ENCODE data around the gene EPC1.
"Not testable (repeated sequence)": the region's sequence is repeated elsewhere in the genome, so short reads cannot be mapped to it uniquely, and the experiment has no call there.

EPC1 gene

DNA sequence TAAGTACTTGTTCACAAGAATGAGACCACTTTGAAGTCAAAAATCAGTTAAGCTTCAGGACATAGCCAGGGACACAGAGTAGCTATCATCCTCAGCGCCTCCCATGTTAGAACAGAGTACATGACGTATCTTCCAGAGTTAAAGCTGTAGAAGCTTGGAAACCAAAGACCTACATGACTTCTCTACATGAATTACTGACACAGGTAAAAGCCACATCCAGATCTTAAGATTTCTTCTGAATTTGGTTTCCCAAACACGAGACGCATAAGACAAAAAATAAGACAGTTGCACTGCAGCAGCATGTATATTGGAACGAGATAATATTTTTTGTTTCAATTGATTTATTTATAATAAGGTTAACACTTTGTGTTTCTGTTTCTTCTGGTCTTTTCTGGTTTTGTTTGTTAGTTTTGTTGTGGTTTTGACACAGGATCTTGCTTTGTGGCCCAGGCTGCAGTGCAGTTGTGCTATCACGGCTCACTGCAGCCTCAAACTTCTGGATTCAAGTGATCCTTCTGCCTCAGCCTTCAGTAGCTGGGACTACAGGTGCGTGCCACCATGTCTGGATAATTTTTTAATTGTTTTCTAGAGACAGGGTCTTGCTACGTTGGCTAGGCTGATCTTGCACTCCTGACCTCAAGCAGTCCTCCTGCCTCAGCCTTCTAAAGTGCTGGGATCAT lies 10.2 kb upstream of the EPC1 start:
- no peak for TF ChIP-seq GATA1 (IDR thresholded peaks at IDR 0.05; ENCODE audit: low read depth, low read length)
- no peak for DNase-seq

DNA sequence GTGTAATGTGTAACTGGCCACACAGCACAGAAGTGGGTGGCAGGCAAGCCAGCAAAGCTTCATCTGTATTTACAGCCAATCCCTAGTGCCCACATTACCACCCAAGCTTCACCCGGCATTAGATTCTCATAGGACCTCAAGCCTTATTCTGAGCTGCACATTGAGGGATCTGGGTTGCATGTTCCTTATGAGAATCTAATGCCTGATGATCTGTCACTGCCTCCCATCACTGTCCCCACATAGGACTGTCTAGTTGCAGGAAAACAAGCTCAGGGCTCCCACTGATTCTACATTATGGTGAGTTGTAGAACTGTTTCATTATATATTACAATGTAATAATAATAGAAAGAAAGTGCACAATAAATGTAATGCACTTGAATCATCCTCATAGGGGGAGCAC lies 7.7 kb upstream of the EPC1 start:
- not testable (repeated sequence) for DNase-seq

GRCh38 chr10:32350811-32351350 lies 3.9 kb upstream of the EPC1 start:
- peak; percentile 24 to 55 for DNase-seq
- no peak for TF ChIP-seq POLR2A (IDR thresholded peaks at IDR 0.05; ENCODE audit: low read length)
- TF ChIP-seq GATA1 (IDR thresholded peaks at IDR 0.05; ENCODE audit: low read depth, low read length), result no peak

DNA sequence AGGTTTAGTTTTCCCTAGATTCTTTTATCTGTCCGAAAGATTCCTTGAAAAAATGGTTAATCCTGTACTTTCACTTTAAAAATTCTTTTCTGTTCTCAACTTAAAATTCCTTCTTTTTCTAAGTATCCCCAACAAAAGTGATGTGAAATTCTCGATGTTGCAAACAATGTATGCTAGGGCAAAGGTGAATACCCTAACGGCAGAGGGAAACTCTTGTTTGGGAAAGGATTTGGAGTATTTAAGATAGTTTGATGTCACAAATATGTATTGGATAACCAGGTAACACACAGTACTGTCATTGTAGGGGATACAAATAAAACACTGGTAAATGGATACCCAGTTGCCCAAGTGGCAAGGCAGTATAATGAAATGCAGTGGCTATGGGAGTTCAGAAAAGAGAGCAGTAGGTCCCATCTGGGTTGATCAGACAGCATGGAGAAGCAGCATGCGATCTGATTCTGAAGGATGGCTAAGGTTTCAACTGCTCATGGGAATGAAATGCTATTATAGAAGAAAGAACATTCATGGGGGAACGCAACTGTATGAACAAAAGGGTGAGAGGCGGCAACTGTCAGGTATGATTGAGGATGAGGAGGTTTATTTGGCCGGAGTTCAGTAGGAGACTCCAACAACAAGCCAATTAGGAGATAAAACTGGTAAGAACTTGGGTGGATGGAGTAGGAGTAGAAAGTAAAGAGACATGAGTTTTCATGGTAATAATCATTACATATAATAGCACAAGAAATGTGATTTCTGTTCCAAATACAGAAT lies 3.2 kb upstream of the EPC1 start:
- no peak for DNase-seq

DNA sequence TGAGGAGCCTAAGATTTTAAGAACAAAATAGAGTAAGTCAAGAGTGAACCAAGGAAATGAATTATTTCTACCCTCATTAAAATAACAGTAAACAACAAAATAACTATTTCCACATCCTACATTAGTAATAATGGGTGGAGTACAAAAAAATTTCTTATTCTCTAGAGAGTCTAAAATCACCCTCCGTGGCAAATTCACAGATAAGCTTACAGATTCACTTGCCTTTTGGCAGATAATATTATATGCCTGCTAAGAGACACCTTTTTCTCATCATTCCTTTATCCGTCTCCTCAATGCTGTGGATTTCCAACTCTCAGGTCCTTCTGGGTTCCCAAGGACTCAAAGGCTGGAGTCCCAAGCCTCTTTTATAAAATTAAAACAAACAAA lies 2.2 kb upstream of the EPC1 start:
- no peak for DNase-seq
- no peak for TF ChIP-seq POLR2A (IDR thresholded peaks at IDR 0.05; ENCODE audit: low read length)
- TF ChIP-seq GATA1 (IDR thresholded peaks at IDR 0.05; ENCODE audit: low read depth, low read length), result no peak

More for the DNA sequence above, 3.2 kb upstream of the EPC1 start:
- TF ChIP-seq GATA1 (IDR thresholded peaks at IDR 0.05; ENCODE audit: low read depth, low read length), result no peak
- TF ChIP-seq POLR2A (IDR thresholded peaks at IDR 0.05; ENCODE audit: low read length), result no peak

DNA sequence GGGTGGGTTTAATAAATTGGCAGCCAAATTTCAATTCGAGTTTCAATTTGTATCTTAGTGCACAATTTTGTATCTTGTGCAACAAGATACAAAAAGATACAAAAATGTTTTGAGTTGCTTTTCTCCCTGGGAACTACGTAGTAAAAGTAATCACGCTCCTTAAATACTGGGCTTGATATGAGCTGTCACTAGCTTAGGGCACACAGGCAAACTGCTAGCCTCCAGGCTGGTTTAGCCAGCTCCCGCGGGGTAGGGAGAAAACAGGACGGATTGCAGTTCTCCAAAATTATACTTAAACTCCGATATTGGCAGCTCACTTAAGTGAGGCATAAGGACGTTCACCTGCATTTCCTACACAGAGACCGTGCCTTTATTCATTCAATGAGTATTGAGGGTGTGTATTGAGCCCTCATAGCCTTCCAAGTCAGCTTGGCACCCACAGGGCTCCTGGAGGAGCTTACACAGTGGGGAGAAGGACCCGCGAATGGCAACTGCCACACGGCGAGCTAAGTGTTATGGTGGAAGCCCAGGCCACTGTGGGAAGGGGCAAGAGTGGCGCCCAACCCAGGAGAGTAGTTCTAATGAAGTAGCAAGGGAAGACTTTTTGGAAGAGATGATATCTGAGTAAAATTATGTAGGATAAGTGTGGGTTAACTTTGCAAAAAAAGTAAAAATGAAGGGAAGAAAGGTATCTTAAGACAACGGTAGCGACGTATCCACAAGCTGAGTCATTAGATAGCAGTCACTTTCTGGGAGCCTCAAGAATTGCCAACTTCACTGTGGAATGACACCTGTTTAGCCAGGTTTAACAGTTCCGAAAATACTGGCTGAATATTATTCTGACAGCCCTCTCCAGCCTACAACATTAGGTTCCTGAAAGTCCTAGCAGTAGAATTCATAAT lies 1.6 kb upstream of the EPC1 start:
- no peak for TF ChIP-seq GATA1 (IDR thresholded peaks at IDR 0.05; ENCODE audit: low read depth, low read length)
- TF ChIP-seq POLR2A (IDR thresholded peaks at IDR 0.05; ENCODE audit: low read length), result no peak
- peak; percentile 22 to 44 for DNase-seq

DNA sequence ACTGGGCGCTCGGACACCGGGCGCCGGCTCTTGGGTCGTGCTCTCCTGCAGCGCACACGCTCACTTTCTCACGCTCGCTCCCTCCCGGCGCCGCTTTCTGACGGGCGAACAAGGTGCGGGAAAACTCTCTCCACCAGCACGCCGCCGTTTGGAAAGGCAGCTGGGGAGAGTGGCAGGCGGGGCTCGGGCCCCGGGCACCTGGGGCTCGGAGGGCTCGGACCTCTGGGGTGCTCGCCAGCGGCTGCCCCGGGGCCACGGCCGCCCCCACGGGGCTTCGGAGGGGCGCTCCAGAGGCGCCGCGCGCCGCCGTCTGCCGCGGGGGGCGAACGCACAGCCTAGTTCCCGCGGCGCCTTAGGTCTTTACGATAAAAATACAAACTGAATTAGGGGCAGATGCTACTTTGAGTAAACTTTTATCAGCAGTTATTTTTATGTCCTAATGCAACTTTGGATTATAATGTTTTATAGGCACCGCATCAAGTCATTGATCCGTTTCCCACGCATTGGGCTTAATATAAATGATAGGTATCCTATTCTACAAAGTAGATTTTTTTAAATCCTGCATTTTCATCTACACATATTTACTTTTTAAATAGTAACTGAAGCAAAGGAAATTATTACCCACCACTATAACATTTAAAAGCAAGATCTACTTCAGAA lies 535 bp upstream of the EPC1 start:
- TF ChIP-seq POLR2A (IDR thresholded peaks at IDR 0.05; ENCODE audit: low read length) (no peak), GATA1 (IDR thresholded peaks at IDR 0.05; ENCODE audit: low read depth, low read length) (no peak)

GRCh38 chr10:32346134-32346550 lies 816 bp downstream of the EPC1 start:
- TF ChIP-seq GATA1 (IDR thresholded peaks at IDR 0.05; ENCODE audit: low read depth, low read length) (no peak), POLR2A (IDR thresholded peaks at IDR 0.05; ENCODE audit: low read length) (no peak)

More for the DNA sequence above, 535 bp upstream of the EPC1 start:
- DNase-seq, result peak; percentile 69 to 82

DNA sequence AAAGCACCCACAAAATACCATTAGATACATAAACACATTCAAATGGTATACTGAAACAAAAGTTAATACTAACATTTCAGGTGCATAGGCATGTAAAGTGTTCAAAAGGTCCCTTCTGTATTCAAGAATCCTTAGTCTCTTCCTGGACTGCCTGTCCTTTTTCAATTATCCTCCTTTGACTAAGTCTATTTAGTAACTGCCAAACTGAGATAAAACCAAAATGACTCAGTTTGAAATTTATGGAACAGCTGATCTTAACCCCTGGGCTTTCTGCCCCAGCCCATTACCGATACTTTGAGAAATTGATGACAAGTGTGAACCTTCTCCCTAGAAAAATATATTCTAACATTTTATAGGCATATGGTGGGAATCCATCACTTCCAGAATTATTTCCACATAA lies 5.4 kb downstream of the EPC1 start:
- DNase-seq, result no peak
- TF ChIP-seq GATA1 (IDR thresholded peaks at IDR 0.05; ENCODE audit: low read depth, low read length) (no peak), POLR2A (IDR thresholded peaks at IDR 0.05; ENCODE audit: low read length) (no peak)

More at GRCh38 chr10:32346134-32346550, 816 bp downstream of the EPC1 start:
- peak; percentile 96 to 98 for DNase-seq

DNA sequence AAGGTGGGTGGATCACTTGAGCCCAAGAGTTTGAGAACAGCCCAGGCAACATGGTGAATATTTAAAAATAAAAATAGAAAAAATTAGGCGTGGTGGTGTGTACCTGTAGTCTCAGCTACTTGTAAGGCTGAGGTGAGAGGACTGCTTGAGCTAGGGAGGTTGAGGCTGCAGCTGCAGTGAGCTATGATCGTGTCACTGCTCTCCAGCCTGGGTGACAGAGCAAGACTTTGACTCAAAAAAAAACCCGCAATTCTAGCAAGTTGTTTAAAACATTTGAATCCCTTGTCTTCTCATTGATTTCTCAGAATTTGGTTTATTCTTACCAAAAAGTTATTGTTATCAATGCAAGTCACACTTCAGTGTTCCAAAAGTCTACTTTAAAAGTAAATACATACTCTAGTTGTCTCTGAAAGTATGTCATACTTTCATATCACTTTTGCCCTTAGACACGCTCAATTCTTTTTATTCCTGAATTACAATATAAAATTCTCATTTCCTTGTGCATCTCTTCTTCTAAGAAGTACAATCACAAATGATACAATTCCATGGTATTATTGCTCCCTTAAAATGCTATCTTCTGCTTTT lies 6.3 kb downstream of the EPC1 start:
- TF ChIP-seq POLR2A (IDR thresholded peaks at IDR 0.05; ENCODE audit: low read length), result no peak
- no peak for TF ChIP-seq GATA1 (IDR thresholded peaks at IDR 0.05; ENCODE audit: low read depth, low read length)
- DNase-seq, result no peak

- no peak for DNase-seq
- TF ChIP-seq GATA1 (IDR thresholded peaks at IDR 0.05; ENCODE audit: low read depth, low read length) (no peak), POLR2A (IDR thresholded peaks at IDR 0.05; ENCODE audit: low read length) (no peak)
Observed at GRCh38 chr10:32338262-32338661, 8.7 kb downstream of the EPC1 start.

- TF ChIP-seq POLR2A (IDR thresholded peaks at IDR 0.05; ENCODE audit: low read length), result no peak
- no peak for TF ChIP-seq GATA1 (IDR thresholded peaks at IDR 0.05; ENCODE audit: low read depth, low read length)
- DNase-seq, result no peak
Observed at GRCh38 chr10:32337350-32337749, 9.6 kb downstream of the EPC1 start.

- peak; percentile 13 to 28 for DNase-seq
Observed at GRCh38 chr10:32333849-32334248, 13.1 kb downstream of the EPC1 start.

More at GRCh38 chr10:32333849-32334248, 13.1 kb downstream of the EPC1 start:
- TF ChIP-seq POLR2A (IDR thresholded peaks at IDR 0.05; ENCODE audit: low read length) (no peak), GATA1 (IDR thresholded peaks at IDR 0.05; ENCODE audit: low read depth, low read length) (no peak)
